HG03045 (cell line): Measurements from ENCODE around the gene MDP1.
"Not testable (repeated sequence)": the region's sequence is repeated elsewhere in the genome, so short reads cannot be mapped to it uniquely, and the experiment has no call there.

Experiments used
- ATAC-seq: cut with Tn5 transposase; IDR thresholded peaks from one replicate; pipeline ENCODE4 v1.9.1; 2021; ENCODE audit warnings: mild to moderate bottlenecking, moderate library complexity; ENCODE audit not compliant: unreplicated experiment

The MDP1 gene

GRCh38 chr14:24202538-24202937 is 13.3 kb downstream of the MDP1 start:
- not testable (repeated sequence) for ATAC-seq

GRCh38 chr14:24198814-24199524 is 16.9 kb downstream of the MDP1 start:
- ATAC-seq: no peak

GRCh38 chr14:24197056-24197450 is 18.8 kb downstream of the MDP1 start:
- ATAC-seq: no peak

GRCh38 chr14:24196071-24197055 is 19.5 kb downstream of the MDP1 start:
- ATAC-seq: peak; percentile 5

- ATAC-seq: peak; percentile 85
These were observed 20.4 kb downstream of the MDP1 start, which contains the start of gene TM9SF1 for GRCh38 chr14:24195186-24196070. TM9SF1 (minus strand) TSS chr14:24195441; CDS start chr14:24195019, 422 bp downstream.

- ATAC-seq: no peak
These were observed 21.0 kb downstream of the MDP1 start for GRCh38 chr14:24194873-24195185.

GRCh38 chr14:24194186-24194872 is 21.5 kb downstream of the MDP1 start:
- no peak for ATAC-seq

GRCh38 chr14:24192933-24193332 is 22.9 kb downstream of the MDP1 start:
- no peak for ATAC-seq

GRCh38 chr14:24190416-24190815 is 25.4 kb downstream of the MDP1 start:
- no peak for ATAC-seq

GRCh38 chr14:24189460-24189859 is 26.4 kb downstream of the MDP1 start:
- no peak for ATAC-seq

GRCh38 chr14:24189059-24189375 is 26.8 kb downstream of the MDP1 start:
- no peak for ATAC-seq

- ATAC-seq: peak; percentile 83
These were observed 27.4 kb downstream of the MDP1 start, which contains the start of gene IPO4 for GRCh38 chr14:24188251-24189058. IPO4 (minus strand) TSS chr14:24188816; CDS start chr14:24188787, 29 bp downstream.

- ATAC-seq: no peak
These were observed 28.3 kb downstream of the MDP1 start for GRCh38 chr14:24187539-24187915.

- no peak for ATAC-seq
These were observed 28.9 kb downstream of the MDP1 start for GRCh38 chr14:24186831-24187538.

GRCh38 chr14:24185741-24186140 is 30.1 kb downstream of the MDP1 start:
- no peak for ATAC-seq

- ATAC-seq: no peak
These were observed 30.8 kb downstream of the MDP1 start for GRCh38 chr14:24185026-24185425.

GRCh38 chr14:24184104-24184970 is 31.5 kb downstream of the MDP1 start:
- ATAC-seq: no peak

- ATAC-seq: no peak
These were observed 32.8 kb downstream of the MDP1 start for GRCh38 chr14:24183014-24183481.
